GM12878 (cell line): ENCODE results near the gene OFD1. TPM values are rescaled to one million over a fixed set of nuclear protein-coding genes. Genes with fewer than 3 reads are reported as not detected.

Experiments used
- ATAC-seq: fragments of 200-7000 bp; cut with Tn5 transposase; 3 replicates; pipeline ENCODE4 v1.9.1; 2020; ENCODE audit warnings: mild to moderate bottlenecking, moderate library complexity
- BruUV-seq: library from RNA; stranded (reverse); fragments of 400-500 nt; replicated peaks from 2 replicates; lab custom pipeline; 2021; lab: Mats Ljungman, UMichigan
- CTCF ChIA-PET: fragments of 300-600 bp; sonication (Branson Sonifier 250); formaldehyde crosslinking; extraction: SDS; loops from one replicate; lab custom pipeline; 2021; ENCODE audit warnings: inconsistent platforms; lab: Yijun Ruan, JAX
- POLR2A ChIA-PET: fragments of 350-600 bp; formaldehyde crosslinking; extraction: SDS; loops from one replicate; lab custom pipeline; 2021; ENCODE audit warnings: inconsistent platforms; lab: Charles Lee
- RAD21 ChIA-PET: fragments of 300-600 bp; sonication (Branson Sonifier 250); formaldehyde crosslinking; loops from one replicate; lab custom pipeline; 2023; ENCODE audit warnings: antibody characterized with exemption; ENCODE audit not compliant: unreplicated experiment; lab: Charles Lee
- SMC1A ChIA-PET: fragments of 300-600 bp; sonication (Branson Sonifier 250); formaldehyde crosslinking; loops from one replicate; lab custom pipeline; 2023; ENCODE audit not compliant: unreplicated experiment, uncharacterized antibody; lab: Charles Lee
- DNase-seq: peaks from one replicate; pipeline ENCODE4 v3.0.0-alpha.2; 2011; ENCODE audit warnings: low read depth, low spot score
- FAIRE-seq: peaks from 3 replicates; lab custom pipeline; 2011; peaks lifted over from hg19 to GRCh38; lab: Jason Lieb, UNC
- H2AFZ ChIP-seq: 2 replicates; pipeline ENCODE4 v1.6.0; 2011; ENCODE audit warnings: low read depth, low read length, control low read depth; ENCODE audit not compliant: control insufficient read depth
- H3K27ac ChIP-seq: 2 replicates; pipeline ENCODE4 v1.5.1; 2011; ENCODE audit warnings: control low read depth; ENCODE audit not compliant: control insufficient read depth, insufficient read depth
- H3K27me3 ChIP-seq, 2 experiments: replicated peaks in 1 of 2; 2 replicates each; pipeline versions ENCODE4 v1.6.0 to v1.6.1; 2011; ENCODE audit warnings: low read length in 1 of 2; ENCODE audit not compliant: control insufficient read depth in 2 of 2, insufficient read depth in 2 of 2
- H3K36me3 ChIP-seq, 2 experiments: 2 replicates each; pipeline ENCODE4 v1.5.1; 2011; ENCODE audit warnings: low read length in 1 of 2; ENCODE audit not compliant: control insufficient read depth in 2 of 2, insufficient read depth in 2 of 2
- H3K4me1 ChIP-seq: 2 replicates; pipeline ENCODE4 v1.6.1; 2011; ENCODE audit warnings: mild to moderate bottlenecking, low read length, moderate library complexity, mixed read lengths; ENCODE audit not compliant: control insufficient read depth, insufficient read depth
- H3K4me2 ChIP-seq: 2 replicates; pipeline ENCODE4 v1.6.0; 2011; ENCODE audit warnings: control low read depth; ENCODE audit not compliant: control insufficient read depth, insufficient read depth
- H3K4me3 ChIP-seq: fragments of 200-600 bp; sonication (generic); 2 replicates; pipeline ENCODE4 v1.5.1; 2016
- H3K79me2 ChIP-seq: 2 replicates; pipeline ENCODE4 v1.6.0; 2011; ENCODE audit warnings: low read length; ENCODE audit not compliant: control insufficient read depth, insufficient read depth
- H3K9ac ChIP-seq: 2 replicates; pipeline ENCODE4 v1.8.0; 2011; ENCODE audit warnings: low read length, control low read depth, mixed read lengths; ENCODE audit not compliant: control insufficient read depth, insufficient read depth
- H3K9me3 ChIP-seq: replicated peaks from 3 replicates; pipeline ENCODE4 v1.5.1; 2011; ENCODE audit warnings: mild to moderate bottlenecking, low read length; ENCODE audit not compliant: control insufficient read depth, insufficient read depth
- H4K20me1 ChIP-seq: 2 replicates; pipeline ENCODE4 v1.6.0; 2011; ENCODE audit not compliant: control insufficient read depth, insufficient read depth
- BACH1 ChIP-seq: fragments of 450-650 bp; IDR thresholded peaks from 2 replicates; pipeline ENCODE4 v1.6.1; 2017; ENCODE audit warnings: mild to moderate bottlenecking, borderline replicate concordance
- CBFB ChIP-seq: IDR thresholded peaks from 2 replicates; pipeline ENCODE4 v1.6.1; 2016; ENCODE audit warnings: antibody characterized with exemption, low read depth
- CREB1 ChIP-seq: IDR thresholded peaks from 2 replicates; pipeline ENCODE4 v1.6.1; 2012; ENCODE audit warnings: low read depth, mild to moderate bottlenecking, inconsistent platforms
- E2F4 ChIP-seq: IDR thresholded peaks from 2 replicates; pipeline ENCODE4 v1.6.1; 2012; ENCODE audit warnings: low read depth, low read length, improper control_type of control experiment
- E4F1 ChIP-seq: fragments of 450-650 bp; IDR thresholded peaks from 2 replicates; pipeline ENCODE4 v1.6.1; 2018; ENCODE audit warnings: borderline replicate concordance, mild to moderate bottlenecking; ENCODE audit not compliant: partially characterized antibody
- EED ChIP-seq: sonication (generic); IDR thresholded peaks from 2 replicates; pipeline ENCODE4 v1.6.1; 2016; ENCODE audit warnings: antibody characterized with exemption, low read depth
- EGR1 ChIP-seq, 2 experiments: IDR thresholded peaks; 1 replicate in 1 of 2; 2 replicates in 1 of 2; pipeline ENCODE4 v1.6.1; 2011 to 2012; ENCODE audit warnings: low read depth in 2 of 2, low read length in 2 of 2, borderline replicate concordance in 1 of 2, mild to moderate bottlenecking in 1 of 2, moderate library complexity in 1 of 2
- JUND ChIP-seq: IDR thresholded peaks from 2 replicates; pipeline ENCODE4 v1.6.1; 2012; ENCODE audit warnings: low read depth, mild to moderate bottlenecking, low read length, improper control_type of control experiment, moderate library complexity
- KDM1A ChIP-seq: fragments of 200-600 bp; sonication (generic); IDR thresholded peaks from 2 replicates; pipeline ENCODE4 v1.6.1; 2016; ENCODE audit warnings: borderline replicate concordance
- PAX5 ChIP-seq: IDR thresholded peaks from 2 replicates; pipeline ENCODE4 v1.6.1; 2011; ENCODE audit warnings: low read depth, low read length, borderline replicate concordance
- SRF ChIP-seq, 2 experiments: IDR thresholded peaks; 2 replicates each; pipeline ENCODE4 v1.6.1; 2011; ENCODE audit warnings: low read depth in 2 of 2, low read length in 2 of 2, mild to moderate bottlenecking in 1 of 2, moderate library complexity in 1 of 2
- ZNF217 ChIP-seq: fragments of 450-650 bp; IDR thresholded peaks from 2 replicates; pipeline ENCODE4 v1.6.1; 2017; ENCODE audit warnings: antibody characterized with exemption, mild to moderate bottlenecking
- WGBS: methylation state at CpG from one replicate; pipeline ENCODE4 v1.1.6; 2016; ENCODE audit warnings: low lambda C conversion rate; ENCODE audit not compliant: insufficient replicate concordance, insufficient coverage; ENCODE audit errors: missing lambda C conversion rate; 5-methylcytosine and 5-hydroxymethylcytosine counted together
- in situ Hi-C: fragments of 300-500 bp; cut with MboI; formaldehyde crosslinking; loops from 9 replicates; pipeline ENCODE4 v1.14.3; 2018; ENCODE audit warnings: mixed read lengths
- intact Hi-C: fragments of 100-400 bp; cut with micrococcal nuclease; formaldehyde crosslinking; loops from one replicate; pipeline ENCODE4 v1.14.2; 2022; ENCODE audit not compliant: unreplicated experiment
- polyA plus RNA-seq, 11 experiments: library from polyadenylated mRNA; depleted of rRNA in 4 of 11; unstranded in 6 of 11; stranded (reverse) in 5 of 11; fragments of >200 nt; fragmentation: Nextera tagmentation in 4 of 11; fragmentation: Illumina TruSeq in 1 of 11; extraction: Ambion mirVana in 4 of 11; extraction: Trizol in 1 of 11; gene quantifications; 1 replicate in 1 of 11; 2 replicates in 10 of 11; pipeline versions ENCODE4 v1.2.1 to v1.2.3, GENCODE V29; 2011 to 2016; ENCODE audit warnings: inconsistent platforms in 2 of 11, missing spikeins in 2 of 11, low read depth in 1 of 11
- total RNA-seq, 4 experiments: library from RNA; depleted of rRNA in 3 of 4; stranded (reverse); fragments of >200 nt in 3 of 4; fragmentation: Illumina TruSeq in 1 of 4; extraction: Trizol in 1 of 4; gene quantifications; 2 replicates each; pipeline versions ENCODE4 v1.2.1 to v1.2.3, GENCODE V29; 2013 to 2021
- TF ChIP-seq, protein P1 (sequence below): fragments of 450-650 bp; IDR thresholded peaks from 2 replicates; pipeline ENCODE4 v1.6.1; 2017; ENCODE audit warnings: mild to moderate bottlenecking, moderate library complexity
- TF ChIP-seq, protein P2 (sequence below): fragments of 450-650 bp; IDR thresholded peaks from 2 replicates; pipeline ENCODE4 v1.6.1; 2016; ENCODE audit warnings: mild to moderate bottlenecking

OFD1 gene
- total and polyA plus RNA-seq, 10 of the 15 experiments (the other 5 are each of a cell fraction or from before 2014, with no cell fraction given): 22.4 to 77.2 (median 34.1) TPM

GRCh38 chrX:13748486-13748885, 13.9 kb downstream of the OFD1 start:
- H3K4me2 ChIP-seq: no peak overlapping the region
- no peaks in the 10 kb centered on the region for H3K27me3 ChIP-seq
- ATAC-seq: no peak
- no peak overlapping the region for H3K9ac ChIP-seq
- no peak for FAIRE-seq
- peaks cover 0 to 15% of the 10 kb centered on the region in 2 experiments; a peak in 3 of 4 replicates for H3K36me3 ChIP-seq
- intact Hi-C loops (loop anchor here (1.0 kb wide), 1 partner anchor 90 kb away; no protein-coding TSS in a partner anchor), in situ Hi-C loops (loop anchor here (5.0 to 10.0 kb wide), 3 partner anchors 91 to 279 kb away; partner anchors contain the start of gene GEMIN8)
- CTCF ChIA-PET: interaction anchor here (1.0 to 11.5 kb wide), 17 partner anchors 13 to 283 kb away, joined by 3 to 113 read pairs (median 6); partner anchors contain the start of genes OFD1 and TRAPPC2
- DNase-seq: no peak
- BruUV-seq: no TSS peak
- H3K4me1 ChIP-seq: peaks cover 40% of the 10 kb centered on the region
- H3K4me3 ChIP-seq: no peak overlapping the region
- RAD21 ChIA-PET: interaction anchor here (1.0 to 15.7 kb wide), 7 partner anchors 11 to 284 kb away, joined by 3 to 175 read pairs (median 15); partner anchors contain the start of genes OFD1 and TRAPPC2
- WGBS: 82% methylated on average over 3 of the region's 3 CpGs
- H3K79me2 ChIP-seq: no peaks in the 10 kb centered on the region; the same call in 1 of the 2 replicates
- SMC1A ChIA-PET: interaction anchor here (1.0 to 14.7 kb wide), 11 partner anchors 12 to 277 kb away, joined by 3 to 198 read pairs (median 4); partner anchors contain the start of genes OFD1, RAB9A and TRAPPC2
- no peak overlapping the region for H2AFZ ChIP-seq
- POLR2A ChIA-PET: interaction anchor here (1.2 kb wide), 1 partner anchor 11 kb away, joined by 3 read pairs; no protein-coding TSS in a partner anchor
- no peaks in the 10 kb centered on the region for H3K9me3 ChIP-seq
- H4K20me1 ChIP-seq: no peaks in the 10 kb centered on the region
- no peak overlapping the region for H3K27ac ChIP-seq
- TF ChIP-seq KDM1A (no peak), EED (no peak), JUND (no peak), EGR1 (IDR thresholded peaks at IDR 0.05; ENCODE audit: borderline replicate concordance in 1 of 2, low read depth in 2 of 2, low read length in 2 of 2) (no peak), CBFB (no peak), PAX5 (no peak), SRF (IDR thresholded peaks at IDR 0.05; ENCODE audit: low read depth in 2 of 2, low read length in 2 of 2) (no peak), ZNF217 (no peak), BACH1 (no peak), E2F4 (no peak), CREB1 (no peak), E4F1 (no peak)
- TF ChIP-seq, protein P1, sequence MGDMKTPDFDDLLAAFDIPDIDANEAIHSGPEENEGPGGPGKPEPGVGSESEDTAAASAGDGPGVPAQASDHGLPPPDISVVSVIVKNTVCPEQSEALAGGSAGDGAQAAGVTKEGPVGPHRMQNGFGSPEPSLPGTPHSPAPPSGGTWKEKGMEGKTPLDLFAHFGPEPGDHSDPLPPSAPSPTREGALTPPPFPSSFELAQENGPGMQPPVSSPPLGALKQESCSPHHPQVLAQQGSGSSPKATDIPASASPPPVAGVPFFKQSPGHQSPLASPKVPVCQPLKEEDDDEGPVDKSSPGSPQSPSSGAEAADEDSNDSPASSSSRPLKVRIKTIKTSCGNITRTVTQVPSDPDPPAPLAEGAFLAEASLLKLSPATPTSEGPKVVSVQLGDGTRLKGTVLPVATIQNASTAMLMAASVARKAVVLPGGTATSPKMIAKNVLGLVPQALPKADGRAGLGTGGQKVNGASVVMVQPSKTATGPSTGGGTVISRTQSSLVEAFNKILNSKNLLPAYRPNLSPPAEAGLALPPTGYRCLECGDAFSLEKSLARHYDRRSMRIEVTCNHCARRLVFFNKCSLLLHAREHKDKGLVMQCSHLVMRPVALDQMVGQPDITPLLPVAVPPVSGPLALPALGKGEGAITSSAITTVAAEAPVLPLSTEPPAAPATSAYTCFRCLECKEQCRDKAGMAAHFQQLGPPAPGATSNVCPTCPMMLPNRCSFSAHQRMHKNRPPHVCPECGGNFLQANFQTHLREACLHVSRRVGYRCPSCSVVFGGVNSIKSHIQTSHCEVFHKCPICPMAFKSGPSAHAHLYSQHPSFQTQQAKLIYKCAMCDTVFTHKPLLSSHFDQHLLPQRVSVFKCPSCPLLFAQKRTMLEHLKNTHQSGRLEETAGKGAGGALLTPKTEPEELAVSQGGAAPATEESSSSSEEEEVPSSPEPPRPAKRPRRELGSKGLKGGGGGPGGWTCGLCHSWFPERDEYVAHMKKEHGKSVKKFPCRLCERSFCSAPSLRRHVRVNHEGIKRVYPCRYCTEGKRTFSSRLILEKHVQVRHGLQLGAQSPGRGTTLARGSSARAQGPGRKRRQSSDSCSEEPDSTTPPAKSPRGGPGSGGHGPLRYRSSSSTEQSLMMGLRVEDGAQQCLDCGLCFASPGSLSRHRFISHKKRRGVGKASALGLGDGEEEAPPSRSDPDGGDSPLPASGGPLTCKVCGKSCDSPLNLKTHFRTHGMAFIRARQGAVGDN: no peak
- TF ChIP-seq, protein P2, sequence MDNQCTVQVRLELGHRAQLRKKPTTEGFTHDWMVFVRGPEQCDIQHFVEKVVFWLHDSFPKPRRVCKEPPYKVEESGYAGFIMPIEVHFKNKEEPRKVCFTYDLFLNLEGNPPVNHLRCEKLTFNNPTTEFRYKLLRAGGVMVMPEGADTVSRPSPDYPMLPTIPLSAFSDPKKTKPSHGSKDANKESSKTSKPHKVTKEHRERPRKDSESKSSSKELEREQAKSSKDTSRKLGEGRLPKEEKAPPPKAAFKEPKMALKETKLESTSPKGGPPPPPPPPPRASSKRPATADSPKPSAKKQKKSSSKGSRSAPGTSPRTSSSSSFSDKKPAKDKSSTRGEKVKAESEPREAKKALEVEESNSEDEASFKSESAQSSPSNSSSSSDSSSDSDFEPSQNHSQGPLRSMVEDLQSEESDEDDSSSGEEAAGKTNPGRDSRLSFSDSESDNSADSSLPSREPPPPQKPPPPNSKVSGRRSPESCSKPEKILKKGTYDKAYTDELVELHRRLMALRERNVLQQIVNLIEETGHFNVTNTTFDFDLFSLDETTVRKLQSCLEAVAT: no peak
